Mucosa of stomach (tissue), 1 donor: ENCODE measurements around the gene MYL2.

Source experiments
- H3K27me3 ChIP-seq: one replicate; pipeline ENCODE4 v1.7.0; 2013; ENCODE audit warnings: mild to moderate bottlenecking, low read length; ENCODE audit not compliant: control insufficient read depth, insufficient read depth
- H3K36me3 ChIP-seq: one replicate; pipeline ENCODE4 v1.7.0; 2013; ENCODE audit warnings: low read length; ENCODE audit not compliant: control insufficient read depth, insufficient read depth
- H3K4me1 ChIP-seq: one replicate; pipeline ENCODE4 v1.7.0; 2013; ENCODE audit warnings: mild to moderate bottlenecking, low read length; ENCODE audit not compliant: control insufficient read depth, insufficient read depth
- H3K4me3 ChIP-seq: one replicate; pipeline ENCODE4 v1.7.0; 2013; ENCODE audit warnings: low read length
- H3K9ac ChIP-seq: one replicate; pipeline ENCODE4 v1.7.0; 2013; ENCODE audit warnings: mild to moderate bottlenecking, low read length, moderate library complexity
- H3K9me3 ChIP-seq: one replicate; pipeline ENCODE4 v1.7.0; 2013; ENCODE audit warnings: mild to moderate bottlenecking, low read length, moderate library complexity; ENCODE audit not compliant: control insufficient read depth
- donor health status: Pancreatic carcinoma.

The MYL2 gene

DNA sequence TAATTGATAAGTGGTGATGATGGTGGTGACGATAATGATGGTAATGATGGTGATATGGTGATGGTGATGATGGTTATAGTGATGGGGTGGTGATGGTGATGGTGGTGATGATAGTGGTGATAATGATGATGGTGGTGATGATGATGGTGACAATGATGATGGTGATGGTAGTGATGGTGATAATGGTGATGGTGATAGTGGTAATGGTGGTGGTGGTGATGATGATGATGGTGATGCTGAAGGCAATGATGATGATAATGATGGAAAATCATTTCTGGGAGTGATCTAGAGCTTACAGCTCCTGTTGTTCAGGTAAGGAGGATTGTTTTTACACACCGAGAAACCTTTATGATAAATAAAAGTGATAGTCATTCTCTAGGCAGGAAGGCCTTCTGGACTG is 39.7 kb downstream of the MYL2 start:
- Histone ChIP-seq H3K9ac (no peak overlapping the region), H3K36me3 (no peaks in the 10 kb centered on the region), H3K4me3 (no peak overlapping the region), H3K27me3 (no peaks in the 10 kb centered on the region), H3K9me3 (no peaks in the 10 kb centered on the region), H3K4me1 (no peaks in the 10 kb centered on the region)

DNA sequence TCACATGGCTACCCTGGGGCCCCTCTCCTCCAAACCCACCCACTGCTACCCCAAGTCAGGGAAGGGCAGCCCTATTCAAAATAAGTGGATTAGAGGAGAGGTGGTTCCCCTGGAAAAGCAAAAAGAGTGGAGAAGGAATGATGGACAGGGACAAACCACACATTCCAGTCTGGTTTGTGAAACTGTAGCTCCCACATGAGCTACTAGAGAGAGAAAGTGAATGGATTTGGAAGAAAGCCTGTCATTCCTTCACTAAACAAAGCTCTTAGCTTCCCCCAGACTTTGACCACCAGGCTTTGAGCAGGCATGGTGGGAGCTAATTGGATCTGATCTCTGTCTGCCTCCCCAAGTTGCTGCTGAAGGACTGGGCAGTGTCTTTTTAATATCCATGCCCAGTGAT is 45.6 kb downstream of the MYL2 start:
- H3K36me3 ChIP-seq = no peaks in the 10 kb centered on the region
- H3K27me3 ChIP-seq = no peaks in the 10 kb centered on the region
- H3K9me3 ChIP-seq = no peaks in the 10 kb centered on the region
- H3K4me1 ChIP-seq = no peaks in the 10 kb centered on the region
- H3K4me3 ChIP-seq = no peak overlapping the region
- H3K9ac ChIP-seq = no peak overlapping the region

DNA sequence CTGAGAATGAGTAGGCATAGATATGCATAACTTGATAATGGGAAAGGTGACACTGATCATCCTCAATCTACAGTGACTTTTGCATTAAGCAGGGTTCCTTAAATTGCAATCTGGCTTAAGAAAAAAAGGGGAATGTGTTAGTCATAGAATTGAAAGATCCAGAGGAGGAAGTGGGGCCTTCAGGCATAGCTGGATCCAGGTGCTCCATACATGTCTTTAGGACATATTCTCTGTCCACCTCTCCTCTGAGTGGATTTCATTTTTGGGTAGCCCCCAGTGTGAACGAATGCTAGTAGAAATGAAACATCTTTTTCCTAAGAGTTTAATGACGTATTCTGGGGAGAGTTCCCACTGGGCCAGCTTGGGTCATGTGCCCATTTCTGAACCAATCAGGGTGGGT is 46.0 kb downstream of the MYL2 start:
- no peaks in the 10 kb centered on the region for H3K4me1 ChIP-seq
- no peaks in the 10 kb centered on the region for H3K9me3 ChIP-seq
- no peaks in the 10 kb centered on the region for H3K27me3 ChIP-seq
- H3K9ac ChIP-seq = no peak overlapping the region
- no peak overlapping the region for H3K4me3 ChIP-seq
- no peaks in the 10 kb centered on the region for H3K36me3 ChIP-seq

DNA sequence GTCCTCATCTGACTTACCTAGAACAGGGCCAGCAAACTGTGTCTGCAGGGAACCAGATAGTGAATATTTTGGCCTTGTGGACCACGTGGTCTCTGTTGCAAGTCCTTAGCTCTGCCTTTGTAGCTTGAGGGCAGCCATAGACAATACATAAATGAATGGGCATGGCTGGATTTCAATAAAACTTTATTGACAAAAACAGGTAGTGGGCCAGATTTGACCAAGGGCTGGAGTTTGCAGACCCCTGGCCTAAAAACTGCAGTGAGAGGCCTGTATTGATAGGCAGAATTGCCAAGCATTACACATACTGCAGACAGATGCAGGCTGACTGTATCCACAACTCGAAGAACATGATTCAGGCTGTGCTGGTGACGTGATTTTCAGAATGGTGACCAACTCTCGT is 48.3 kb downstream of the MYL2 start:
- no peaks in the 10 kb centered on the region for H3K27me3 ChIP-seq
- no peaks in the 10 kb centered on the region for H3K4me1 ChIP-seq
- no peak overlapping the region for H3K9ac ChIP-seq
- no peaks in the 10 kb centered on the region for H3K36me3 ChIP-seq
- no peaks in the 10 kb centered on the region for H3K9me3 ChIP-seq
- no peak overlapping the region for H3K4me3 ChIP-seq

DNA sequence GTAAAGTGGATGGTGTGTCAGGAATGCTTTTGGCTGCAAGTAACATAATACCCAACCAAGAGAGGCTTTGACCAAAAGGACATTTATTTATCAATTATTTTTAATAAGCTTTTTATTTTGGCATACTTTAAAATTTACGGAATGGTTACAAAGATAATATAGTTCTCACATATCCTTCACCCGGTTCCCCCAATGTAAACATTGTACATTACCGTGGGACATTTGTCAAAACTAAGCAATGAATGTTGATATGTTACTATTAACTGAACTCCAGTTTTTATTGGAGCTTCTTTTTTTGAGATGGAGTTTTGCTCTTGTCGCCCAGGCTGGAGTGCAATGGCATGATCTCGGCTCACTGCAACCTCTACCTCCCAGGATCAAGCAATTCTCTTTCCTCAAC is 50.6 kb downstream of the MYL2 start:
- Histone ChIP-seq H3K9ac (no peak overlapping the region), H3K27me3 (no peaks in the 10 kb centered on the region), H3K9me3 (no peaks in the 10 kb centered on the region), H3K4me1 (no peaks in the 10 kb centered on the region), H3K4me3 (no peak overlapping the region), H3K36me3 (no peaks in the 10 kb centered on the region)

DNA sequence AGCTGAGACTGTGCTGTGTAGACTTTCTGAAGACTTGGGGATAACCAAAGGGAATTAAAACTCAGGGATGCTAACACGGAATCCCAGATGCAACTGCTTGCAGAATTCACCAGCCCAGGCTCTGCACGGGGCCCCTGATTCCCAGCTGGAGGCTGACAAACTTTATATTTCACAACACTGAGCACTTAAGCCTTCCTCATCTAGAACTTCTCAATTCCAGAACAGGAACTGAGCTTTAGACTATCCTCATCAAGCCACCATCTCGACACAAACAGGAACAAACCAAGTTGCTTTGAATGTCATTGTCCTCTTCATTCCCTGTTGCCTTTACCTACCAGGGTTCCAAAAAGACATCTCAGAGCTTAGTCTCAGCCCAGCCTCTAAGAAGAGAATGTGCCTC is 51.4 kb downstream of the MYL2 start:
- Histone ChIP-seq H3K4me1 (no peaks in the 10 kb centered on the region), H3K36me3 (no peaks in the 10 kb centered on the region), H3K4me3 (no peak overlapping the region), H3K9me3 (no peaks in the 10 kb centered on the region), H3K27me3 (no peaks in the 10 kb centered on the region), H3K9ac (no peak overlapping the region)

DNA sequence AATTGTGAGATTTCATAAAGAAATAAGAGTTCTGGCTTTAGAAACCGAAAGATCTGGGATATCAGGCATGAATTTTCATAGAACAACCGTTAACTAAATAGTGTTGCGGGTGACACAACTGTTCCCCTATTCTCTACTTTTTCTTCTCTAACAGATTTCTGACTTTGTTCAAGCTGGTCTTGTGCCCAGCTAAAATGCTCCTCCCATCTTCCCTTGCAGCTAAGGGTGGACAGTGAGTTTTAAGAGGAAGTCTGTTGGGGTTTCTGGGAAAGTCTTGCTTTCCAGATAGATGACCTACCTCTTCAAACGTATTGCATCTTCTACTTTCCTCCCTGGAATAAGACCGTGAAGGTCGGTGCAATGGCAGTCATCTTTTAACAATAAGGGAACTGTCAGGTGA is 54.9 kb downstream of the MYL2 start:
- Histone ChIP-seq H3K36me3 (no peaks in the 10 kb centered on the region), H3K4me3 (no peak overlapping the region), H3K9ac (no peak overlapping the region), H3K27me3 (no peaks in the 10 kb centered on the region), H3K9me3 (no peaks in the 10 kb centered on the region), H3K4me1 (no peaks in the 10 kb centered on the region)

DNA sequence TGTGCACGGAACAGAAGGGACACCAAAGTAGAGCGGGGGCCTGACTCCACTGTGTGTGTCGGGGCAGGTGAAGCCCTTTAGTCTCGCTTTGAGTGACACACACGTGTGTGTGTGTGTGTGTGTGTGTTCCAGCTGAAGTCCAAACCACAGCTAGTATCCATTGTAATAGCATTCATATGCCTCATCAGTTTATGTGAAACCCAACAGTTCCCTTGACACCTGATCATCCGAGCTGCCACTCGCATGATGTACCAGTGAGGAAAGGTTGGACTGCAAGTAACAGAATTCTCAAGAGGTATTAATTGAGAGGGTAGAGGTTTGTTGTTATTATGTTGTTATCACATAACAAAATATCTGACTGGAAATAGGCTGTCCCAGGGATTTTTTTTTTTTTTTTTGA is 57.2 kb downstream of the MYL2 start:
- Histone ChIP-seq H3K9ac (no peak overlapping the region), H3K9me3 (no peaks in the 10 kb centered on the region), H3K4me3 (no peak overlapping the region), H3K27me3 (no peaks in the 10 kb centered on the region), H3K36me3 (no peaks in the 10 kb centered on the region), H3K4me1 (no peaks in the 10 kb centered on the region)

DNA sequence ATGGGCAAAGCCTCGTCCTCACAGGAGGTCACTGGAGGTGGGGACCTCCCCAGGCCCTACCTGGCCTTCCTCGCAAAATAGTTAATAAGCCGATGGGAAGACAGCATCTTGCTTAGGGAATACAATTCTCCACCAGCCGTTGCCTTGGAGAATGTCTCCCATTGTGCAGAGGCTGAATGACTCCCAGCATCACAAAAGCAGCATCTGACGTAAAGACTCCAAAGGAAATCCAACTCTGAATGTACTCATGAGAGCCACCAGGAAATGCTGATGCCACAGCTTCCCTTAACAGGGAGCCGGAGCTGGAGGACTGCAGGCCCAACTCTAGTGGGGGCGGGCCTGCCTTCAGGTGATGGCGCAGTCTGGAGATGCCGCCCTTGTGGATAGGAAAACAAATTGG is 58.0 kb downstream of the MYL2 start:
- no peak overlapping the region for H3K4me3 ChIP-seq
- H3K27me3 ChIP-seq = no peaks in the 10 kb centered on the region
- no peaks in the 10 kb centered on the region for H3K9me3 ChIP-seq
- no peak overlapping the region for H3K9ac ChIP-seq
- H3K36me3 ChIP-seq = no peaks in the 10 kb centered on the region
- no peaks in the 10 kb centered on the region for H3K4me1 ChIP-seq

DNA sequence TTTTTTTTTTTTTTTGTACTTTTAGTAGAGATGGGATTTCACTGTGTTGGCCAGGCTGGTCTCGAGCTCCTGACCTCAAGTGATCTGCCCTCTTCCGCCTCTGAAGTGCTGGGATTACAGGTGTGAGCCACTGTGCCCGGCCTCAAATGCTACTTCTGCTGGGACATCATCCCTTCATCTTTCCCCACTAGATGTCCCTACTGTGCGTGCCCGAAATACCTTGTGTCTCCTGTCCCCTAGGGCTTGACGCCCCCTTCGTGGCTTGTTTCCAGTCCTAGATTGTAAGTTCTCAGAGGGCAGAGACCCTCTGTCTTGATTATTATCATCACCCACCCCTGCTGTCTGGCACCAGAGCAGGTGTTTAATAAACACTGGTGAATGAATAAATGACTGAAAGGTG is 58.6 kb downstream of the MYL2 start:
- H3K9ac ChIP-seq = no peak overlapping the region
- H3K9me3 ChIP-seq = no peaks in the 10 kb centered on the region
- H3K4me3 ChIP-seq = no peak overlapping the region
- no peaks in the 10 kb centered on the region for H3K27me3 ChIP-seq
- no peaks in the 10 kb centered on the region for H3K4me1 ChIP-seq
- H3K36me3 ChIP-seq = no peaks in the 10 kb centered on the region
